Lower lobe of right lung (tissue), 2 donors: ENCODE data around the gene LPAR5. TPM values are rescaled to one million over a fixed set of nuclear protein-coding genes. Genes with fewer than 3 reads are reported as not detected.
A peak's percentile ranks its signal among the peaks of the same experiment; 100 is the strongest.
"Not testable (repeated sequence)": the region's sequence is repeated elsewhere in the genome, so short reads cannot be mapped to it uniquely, and the experiment has no call there.

Source experiments
- ATAC-seq, 2 donors: fragments of 200-7000 bp; cut with Tn5 transposase; one replicate each; pipeline ENCODE4 v1.9.1; 2020 to 2022; ENCODE audit warnings: mild to moderate bottlenecking in 2 of 2, moderate library complexity in 2 of 2
- DNase-seq: peaks from one replicate; pipeline ENCODE4 v3.0.0-alpha.2; 2020
- H3K27ac ChIP-seq: fragments of 200-600 bp; one replicate; pipeline ENCODE4 v1.8.0; 2022
- H3K27me3 ChIP-seq: fragments of 200-600 bp; one replicate; pipeline ENCODE4 v1.8.0; 2022; ENCODE audit warnings: low read depth
- H3K36me3 ChIP-seq: fragments of 200-600 bp; one replicate; pipeline ENCODE4 v1.8.0; 2022; ENCODE audit warnings: mild to moderate bottlenecking
- H3K4me1 ChIP-seq: fragments of 200-600 bp; one replicate; pipeline ENCODE4 v1.8.0; 2022
- H3K4me3 ChIP-seq: fragments of 200-600 bp; one replicate; pipeline ENCODE4 v1.8.0; 2022; ENCODE audit warnings: mild to moderate bottlenecking
- H3K9me3 ChIP-seq: fragments of 200-600 bp; one replicate; pipeline ENCODE4 v1.8.0; 2022
- intact Hi-C: fragments of 100-400 bp; cut with DNase I; formaldehyde crosslinking; loops from one replicate; pipeline ENCODE4 v1.11.0; 2022
- total RNA-seq: library from RNA; stranded (reverse); fragmentation: NEBNext Ultra II Directional; extraction: Animal tissue kit (Norgen Biotek cat#: 25700); gene quantifications from one replicate; pipeline ENCODE4 v1.2.1, GENCODE V29; 2021
- TF ChIP-seq, protein P1 (sequence below): fragments of 200-600 bp; IDR thresholded peaks from one replicate; pipeline ENCODE4 v1.8.0; 2022; ENCODE audit warnings: antibody characterized with exemption, mild to moderate bottlenecking
- donor health status: DM: no; HTN: yes; CAD: no; lungs with severe emphysema.

Gene LPAR5
- total RNA-seq, 1 donor from 2014 or later = 3.8 TPM

DNA sequence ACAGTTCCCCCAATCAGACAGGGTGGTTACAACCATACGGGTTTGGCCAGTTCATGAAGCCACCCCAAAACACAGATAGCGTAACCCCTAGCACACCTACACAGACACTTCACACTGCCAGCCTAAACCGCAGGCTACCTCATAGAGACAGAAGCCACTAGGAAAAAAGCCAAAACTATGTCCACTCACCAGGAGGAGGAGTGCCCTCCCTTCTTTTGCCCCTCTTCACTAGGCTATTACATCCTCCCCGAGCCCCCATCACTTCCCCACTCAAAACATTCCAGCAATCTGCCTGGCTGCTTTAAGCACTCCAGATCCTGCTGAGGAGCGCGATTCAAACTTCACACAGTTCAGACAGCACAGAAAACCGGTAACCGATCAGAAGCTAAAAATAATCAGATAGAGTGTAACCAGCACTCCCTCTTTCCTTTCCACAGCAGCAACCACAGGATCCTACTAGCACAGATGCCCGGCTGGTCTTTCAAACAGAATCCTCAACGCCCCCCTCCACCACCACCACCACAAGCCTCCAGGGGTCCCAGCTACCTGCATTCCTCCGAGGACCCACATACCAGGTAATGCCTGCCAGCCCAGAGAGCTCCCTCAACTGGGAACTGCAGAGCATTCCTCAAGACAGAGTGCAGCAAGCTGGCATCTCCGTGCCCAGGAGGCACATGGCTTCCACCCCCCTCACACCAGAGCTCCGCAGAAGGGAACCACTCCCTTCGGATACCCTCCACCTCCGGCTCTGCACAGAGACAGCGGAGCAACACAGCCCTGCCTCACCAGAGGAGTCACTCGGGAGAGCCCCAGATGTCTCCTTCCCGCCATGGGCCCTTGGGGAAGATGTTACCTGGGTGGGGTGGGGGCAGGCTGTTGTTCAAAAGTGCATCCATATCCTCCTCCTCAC, 30.1 kb downstream of the LPAR5 start:
- Histone ChIP-seq H3K9me3 (no peaks in the 10 kb centered on the region), H3K36me3 (peaks cover 23% of the 10 kb centered on the region), H3K27ac (peak overlapping the region; percentile 96), H3K4me1 (peaks cover 36% of the 10 kb centered on the region), H3K4me3 (peak overlapping the region; percentile 90), H3K27me3 (no peaks in the 10 kb centered on the region)
- DNase-seq (no peak), ATAC-seq (peak; percentile 0 to 2)
- intact Hi-C loops = no loop called here
- TF ChIP-seq, protein P1, sequence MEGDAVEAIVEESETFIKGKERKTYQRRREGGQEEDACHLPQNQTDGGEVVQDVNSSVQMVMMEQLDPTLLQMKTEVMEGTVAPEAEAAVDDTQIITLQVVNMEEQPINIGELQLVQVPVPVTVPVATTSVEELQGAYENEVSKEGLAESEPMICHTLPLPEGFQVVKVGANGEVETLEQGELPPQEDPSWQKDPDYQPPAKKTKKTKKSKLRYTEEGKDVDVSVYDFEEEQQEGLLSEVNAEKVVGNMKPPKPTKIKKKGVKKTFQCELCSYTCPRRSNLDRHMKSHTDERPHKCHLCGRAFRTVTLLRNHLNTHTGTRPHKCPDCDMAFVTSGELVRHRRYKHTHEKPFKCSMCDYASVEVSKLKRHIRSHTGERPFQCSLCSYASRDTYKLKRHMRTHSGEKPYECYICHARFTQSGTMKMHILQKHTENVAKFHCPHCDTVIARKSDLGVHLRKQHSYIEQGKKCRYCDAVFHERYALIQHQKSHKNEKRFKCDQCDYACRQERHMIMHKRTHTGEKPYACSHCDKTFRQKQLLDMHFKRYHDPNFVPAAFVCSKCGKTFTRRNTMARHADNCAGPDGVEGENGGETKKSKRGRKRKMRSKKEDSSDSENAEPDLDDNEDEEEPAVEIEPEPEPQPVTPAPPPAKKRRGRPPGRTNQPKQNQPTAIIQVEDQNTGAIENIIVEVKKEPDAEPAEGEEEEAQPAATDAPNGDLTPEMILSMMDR = no peak

DNA sequence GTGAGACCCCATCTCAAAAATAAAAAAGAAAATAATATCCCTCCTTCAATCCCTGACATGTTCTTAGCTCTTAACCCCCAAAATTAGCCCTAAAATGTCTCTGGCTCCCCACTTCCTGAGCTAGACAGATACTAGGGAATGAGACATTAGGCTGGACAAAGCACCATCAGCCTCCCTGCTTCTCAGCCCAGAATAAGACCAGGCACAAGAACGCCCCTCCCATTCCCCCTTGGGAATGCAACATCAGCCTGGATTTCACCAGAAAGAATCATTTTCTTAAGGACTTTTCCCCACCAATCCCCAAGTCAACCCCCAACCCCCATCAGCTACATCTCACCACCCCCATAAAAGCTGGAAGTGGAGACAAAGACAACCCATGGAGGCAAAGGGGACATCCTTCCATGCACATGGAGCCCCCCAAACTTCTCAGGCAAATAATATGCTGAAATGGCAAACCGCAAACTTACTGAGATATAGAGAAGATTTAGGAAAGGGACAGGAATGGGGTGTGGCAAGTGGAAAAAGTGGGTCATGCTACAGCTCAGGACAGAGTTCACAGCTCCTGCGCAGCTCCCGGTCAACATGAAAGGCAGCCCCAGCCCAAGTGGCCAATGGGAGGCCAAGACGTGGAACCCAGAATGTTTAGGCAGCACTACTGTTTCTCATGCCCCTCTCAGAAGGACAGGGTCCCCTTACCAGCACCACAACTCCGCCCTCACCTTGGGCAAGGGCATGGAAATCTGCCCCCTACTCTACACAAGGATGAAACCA, 31.3 kb downstream of the LPAR5 start:
- DNase-seq (no peak), ATAC-seq (no peak)
- Histone ChIP-seq H3K27ac (peak overlapping the region; percentile 96), H3K4me1 (peaks cover 40% of the 10 kb centered on the region), H3K36me3 (peaks cover 35% of the 10 kb centered on the region), H3K27me3 (no peaks in the 10 kb centered on the region), H3K9me3 (no peaks in the 10 kb centered on the region), H3K4me3 (peak overlapping the region; percentile 90)
- TF ChIP-seq, protein P1 = no peak
- intact Hi-C loops = no loop called here

DNA sequence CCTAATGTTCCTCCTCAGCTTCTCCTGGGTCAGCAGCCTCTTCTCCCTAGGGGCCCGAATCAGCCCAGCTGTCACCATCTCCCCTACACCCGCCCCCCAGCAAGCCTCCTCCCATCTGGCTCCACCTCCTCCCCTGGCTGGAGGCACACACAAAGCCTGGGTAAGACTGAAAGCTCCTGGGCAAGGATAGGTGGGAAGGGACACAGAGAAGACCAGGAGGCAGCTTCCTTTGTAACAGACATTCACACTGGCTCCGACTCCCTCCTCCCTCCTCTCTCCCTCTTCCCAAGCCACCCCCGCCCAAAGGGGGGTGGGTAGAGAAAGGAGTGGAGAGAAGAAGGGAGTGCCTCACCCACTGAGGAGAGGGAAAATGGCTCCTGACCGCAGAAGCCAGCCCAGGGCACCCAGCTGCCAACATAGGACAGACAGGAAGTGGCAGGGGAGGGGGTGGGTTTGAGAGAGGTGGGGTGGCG, 32.6 kb downstream of the LPAR5 start:
- DNase-seq (no peak), ATAC-seq (no peak)
- Histone ChIP-seq H3K4me1 (peaks cover 49% of the 10 kb centered on the region), H3K9me3 (no peaks in the 10 kb centered on the region), H3K36me3 (peaks cover 48% of the 10 kb centered on the region), H3K4me3 (peak overlapping the region; percentile 90), H3K27me3 (no peaks in the 10 kb centered on the region), H3K27ac (peak overlapping the region; percentile 22)
- TF ChIP-seq, protein P1 = no peak
- intact Hi-C loops = no loop called here

DNA sequence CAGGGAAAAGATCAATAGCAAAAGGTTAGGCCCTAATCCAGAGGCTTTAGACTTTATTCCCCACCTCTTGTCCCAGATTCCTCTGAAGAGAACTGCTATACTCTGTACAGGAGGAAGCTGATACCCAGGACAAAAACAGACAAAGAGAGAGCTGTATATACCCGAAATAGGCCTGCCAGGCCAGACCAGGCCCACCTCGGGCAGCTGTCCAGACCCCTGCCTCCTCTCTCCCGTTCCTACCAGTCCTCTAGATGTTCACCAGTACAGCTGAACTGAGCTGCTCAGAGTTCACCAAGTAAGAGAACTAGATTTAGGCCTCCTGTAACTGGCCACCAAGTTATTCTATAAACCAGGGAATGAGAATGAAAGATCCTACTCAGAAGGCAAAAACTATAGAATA, 33.2 kb downstream of the LPAR5 start:
- Histone ChIP-seq H3K36me3 (peaks cover 54% of the 10 kb centered on the region), H3K27ac (peak overlapping the region; percentile 22), H3K4me1 (peaks cover 49% of the 10 kb centered on the region), H3K4me3 (no peak overlapping the region), H3K27me3 (no peaks in the 10 kb centered on the region), H3K9me3 (no peaks in the 10 kb centered on the region)
- DNase-seq = no peak
- intact Hi-C loops = no loop called here
- TF ChIP-seq, protein P1 = no peak
- no peak for ATAC-seq

DNA sequence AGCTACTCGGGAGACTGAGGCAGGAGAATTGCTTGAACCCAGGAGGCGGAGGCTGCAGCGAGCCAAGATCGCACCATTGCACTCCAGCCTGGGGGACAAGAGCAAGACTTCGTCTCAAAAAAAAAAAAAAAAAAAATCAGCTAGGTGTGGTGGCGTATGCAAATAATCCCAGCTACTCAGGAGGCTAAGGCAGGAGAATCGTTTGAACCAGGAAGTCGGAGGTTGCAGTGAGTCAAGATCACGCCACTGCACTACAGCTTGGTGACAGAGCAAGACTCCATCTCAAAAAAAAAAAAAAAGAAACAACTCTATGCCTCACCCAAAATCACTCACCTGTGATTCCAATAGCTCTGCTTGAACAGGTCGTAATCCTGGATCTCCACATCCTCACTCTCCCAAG, 40.1 kb downstream of the LPAR5 start:
- intact Hi-C loops, H3K27me3 ChIP-seq, H3K27ac ChIP-seq, ATAC-seq, H3K4me3 ChIP-seq, DNase-seq, H3K9me3 ChIP-seq: not testable (repeated sequence)
- peaks cover 13% of the 10 kb centered on the region for H3K4me1 ChIP-seq
- H3K36me3 ChIP-seq = peaks cover 100% of the 10 kb centered on the region
